ENCODE results near the gene TMEM45B. TPM values are rescaled to one million over a fixed set of nuclear protein-coding genes. Genes with fewer than 3 reads are reported as not detected.
"Not testable (repeated sequence)": the region's sequence is repeated elsewhere in the genome, so short reads cannot be mapped to it uniquely, and the experiment has no call there.

TMEM45B gene
- total RNA-seq, 1 donor from 2014 or later, result 28.2 TPM

- DNase-seq (ENCODE audit: extremely low spot score, unreplicated experiment), result no peak
- peaks cover 8% of the 10 kb centered on the region for H3K9me3 Mint-ChIP-seq
- H3K36me3 Mint-ChIP-seq, result no peaks in the 10 kb centered on the region
- no peak overlapping the region for H3K4me3 Mint-ChIP-seq
- peaks cover 3% of the 10 kb centered on the region for H3K27me3 Mint-ChIP-seq
- no peaks in the 10 kb centered on the region for H3K4me1 Mint-ChIP-seq (ENCODE audit: unreplicated experiment)
- TF ChIP-seq, protein P1, sequence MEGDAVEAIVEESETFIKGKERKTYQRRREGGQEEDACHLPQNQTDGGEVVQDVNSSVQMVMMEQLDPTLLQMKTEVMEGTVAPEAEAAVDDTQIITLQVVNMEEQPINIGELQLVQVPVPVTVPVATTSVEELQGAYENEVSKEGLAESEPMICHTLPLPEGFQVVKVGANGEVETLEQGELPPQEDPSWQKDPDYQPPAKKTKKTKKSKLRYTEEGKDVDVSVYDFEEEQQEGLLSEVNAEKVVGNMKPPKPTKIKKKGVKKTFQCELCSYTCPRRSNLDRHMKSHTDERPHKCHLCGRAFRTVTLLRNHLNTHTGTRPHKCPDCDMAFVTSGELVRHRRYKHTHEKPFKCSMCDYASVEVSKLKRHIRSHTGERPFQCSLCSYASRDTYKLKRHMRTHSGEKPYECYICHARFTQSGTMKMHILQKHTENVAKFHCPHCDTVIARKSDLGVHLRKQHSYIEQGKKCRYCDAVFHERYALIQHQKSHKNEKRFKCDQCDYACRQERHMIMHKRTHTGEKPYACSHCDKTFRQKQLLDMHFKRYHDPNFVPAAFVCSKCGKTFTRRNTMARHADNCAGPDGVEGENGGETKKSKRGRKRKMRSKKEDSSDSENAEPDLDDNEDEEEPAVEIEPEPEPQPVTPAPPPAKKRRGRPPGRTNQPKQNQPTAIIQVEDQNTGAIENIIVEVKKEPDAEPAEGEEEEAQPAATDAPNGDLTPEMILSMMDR (conservative IDR thresholded peaks at IDR 0.05), result no peak
- H3K27ac Mint-ChIP-seq, result no peak overlapping the region
Measured at GRCh38 chr11:129798212-129798611, 17.4 kb upstream of the TMEM45B start.

DNA sequence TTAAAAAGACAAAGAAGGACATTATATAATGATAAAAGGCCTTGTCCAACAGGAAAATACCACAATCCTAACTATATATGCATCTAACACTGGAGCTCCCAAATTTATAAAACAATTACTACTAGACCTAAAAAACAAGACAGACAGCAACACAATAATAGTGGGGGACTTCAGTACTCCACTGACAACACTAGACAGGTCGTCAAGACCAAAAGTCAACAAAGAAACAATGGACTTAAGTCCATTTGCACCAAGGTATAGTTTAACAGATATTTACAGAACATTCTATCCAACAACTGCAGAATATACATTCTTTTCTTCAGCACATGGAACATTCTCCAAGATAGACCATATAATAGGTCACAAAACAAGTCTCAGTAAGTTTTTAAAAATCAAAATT is 15.5 kb upstream of the TMEM45B start:
- not testable (repeated sequence) for H3K36me3 Mint-ChIP-seq; H3K27ac Mint-ChIP-seq; H3K4me1 Mint-ChIP-seq (ENCODE audit: unreplicated experiment); DNase-seq (ENCODE audit: extremely low spot score, unreplicated experiment); H3K27me3 Mint-ChIP-seq; H3K4me3 Mint-ChIP-seq
- H3K9me3 Mint-ChIP-seq, result peaks cover 18% of the 10 kb centered on the region

GRCh38 chr11:129800655-129801054 is 15.0 kb upstream of the TMEM45B start:
- Mint-ChIP-seq H3K27ac (no peak overlapping the region), H3K27me3 (peaks cover 11% of the 10 kb centered on the region), H3K4me3 (no peak overlapping the region), H3K9me3 (peaks cover 19% of the 10 kb centered on the region), H3K36me3 (no peaks in the 10 kb centered on the region), H3K4me1 (ENCODE audit: unreplicated experiment) (no peaks in the 10 kb centered on the region)
- no peak for DNase-seq (ENCODE audit: extremely low spot score, unreplicated experiment)
- TF ChIP-seq, protein P1 (conservative IDR thresholded peaks at IDR 0.05), result no peak

DNA sequence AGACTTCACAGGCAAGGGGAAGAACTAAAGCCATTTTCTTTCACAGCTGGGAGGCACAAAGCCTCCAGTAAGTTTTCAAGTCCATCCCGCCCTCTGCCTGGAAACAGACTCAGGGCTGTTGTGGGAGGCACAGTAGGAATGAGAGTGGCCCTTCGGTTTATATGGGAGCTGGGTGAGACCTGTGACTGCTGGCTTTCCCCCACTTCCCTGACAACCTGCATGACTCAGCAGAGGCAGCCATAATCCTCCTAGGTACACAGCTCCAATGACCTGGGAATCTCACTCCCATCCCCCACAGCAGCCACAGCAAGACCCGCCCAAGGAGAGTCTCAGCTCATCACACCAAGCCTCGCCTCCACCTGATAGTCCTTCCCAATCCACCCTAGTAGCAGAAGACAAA is 12.1 kb upstream of the TMEM45B start:
- Mint-ChIP-seq H3K9me3 (peaks cover 15% of the 10 kb centered on the region), H3K36me3 (no peaks in the 10 kb centered on the region), H3K4me1 (ENCODE audit: unreplicated experiment) (no peaks in the 10 kb centered on the region), H3K27ac (peak overlapping the region; percentile 40), H3K4me3 (no peak overlapping the region), H3K27me3 (peaks cover 32% of the 10 kb centered on the region)
- no peak for DNase-seq (ENCODE audit: extremely low spot score, unreplicated experiment)
- TF ChIP-seq, protein P1 (conservative IDR thresholded peaks at IDR 0.05), result no peak

GRCh38 chr11:129804012-129804411 is 11.6 kb upstream of the TMEM45B start:
- H3K36me3 Mint-ChIP-seq, result no peaks in the 10 kb centered on the region
- peak overlapping the region; percentile 40 for H3K27ac Mint-ChIP-seq
- no peak overlapping the region for H3K4me3 Mint-ChIP-seq
- peaks cover 15% of the 10 kb centered on the region for H3K9me3 Mint-ChIP-seq
- no peaks in the 10 kb centered on the region for H3K4me1 Mint-ChIP-seq (ENCODE audit: unreplicated experiment)
- H3K27me3 Mint-ChIP-seq, result peaks cover 32% of the 10 kb centered on the region
- TF ChIP-seq, protein P1 (conservative IDR thresholded peaks at IDR 0.05), result no peak
- no peak for DNase-seq (ENCODE audit: extremely low spot score, unreplicated experiment)

DNA sequence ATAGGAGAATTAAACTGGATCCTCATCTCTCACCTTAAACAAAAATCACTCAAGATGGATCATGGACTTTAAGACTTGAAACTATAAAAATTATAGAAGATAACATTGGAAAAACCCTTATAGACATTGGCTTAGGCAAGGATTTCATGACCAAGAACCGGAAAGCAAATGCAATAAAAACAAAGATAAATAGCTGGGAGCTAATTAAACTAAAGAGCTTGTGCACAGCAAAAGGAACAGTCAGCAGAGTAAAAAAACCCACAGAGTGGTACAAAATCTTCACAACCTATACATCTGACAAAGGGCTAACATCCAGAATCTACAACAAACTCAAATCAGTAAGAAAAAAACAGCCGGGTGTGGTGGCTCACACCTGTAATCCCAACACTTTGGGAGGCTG is 7.4 kb upstream of the TMEM45B start:
- H3K27ac Mint-ChIP-seq; H3K36me3 Mint-ChIP-seq; DNase-seq (ENCODE audit: extremely low spot score, unreplicated experiment); H3K4me1 Mint-ChIP-seq (ENCODE audit: unreplicated experiment); H3K4me3 Mint-ChIP-seq: not testable (repeated sequence)
- H3K9me3 Mint-ChIP-seq, result peaks cover 15% of the 10 kb centered on the region
- H3K27me3 Mint-ChIP-seq, result peaks cover 60% of the 10 kb centered on the region

DNA sequence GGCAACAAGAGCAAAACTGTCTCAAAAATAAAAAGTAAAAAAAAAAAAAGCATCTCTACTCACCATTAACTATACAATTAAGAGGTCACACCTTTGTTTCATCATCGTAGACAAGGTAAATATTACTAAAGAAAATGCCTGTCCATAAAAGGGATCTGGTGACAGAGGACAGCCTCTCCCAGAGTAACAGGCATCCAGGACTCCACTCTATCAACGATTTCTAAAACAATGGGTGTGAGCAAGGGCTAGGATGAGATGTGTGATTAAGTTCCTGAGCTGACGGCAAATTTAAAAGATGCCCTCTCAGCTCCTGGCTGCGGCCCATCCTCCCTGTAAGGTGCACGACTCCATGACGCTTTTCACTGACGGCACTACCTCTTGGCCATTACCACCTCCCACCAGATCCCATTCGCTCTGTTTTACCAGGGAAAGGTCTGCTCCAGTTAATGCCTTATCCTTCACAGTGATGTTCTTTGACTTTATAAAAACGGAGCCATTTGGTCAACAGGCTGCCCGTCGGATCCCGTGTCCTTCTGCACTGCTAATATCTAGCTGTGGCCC is 2.3 kb upstream of the TMEM45B start:
- H3K4me1 Mint-ChIP-seq (ENCODE audit: unreplicated experiment), result peaks cover 4% of the 10 kb centered on the region
- TF ChIP-seq, protein P1 (conservative IDR thresholded peaks at IDR 0.05), result no peak
- H3K27ac Mint-ChIP-seq, result no peak overlapping the region
- no peaks in the 10 kb centered on the region for H3K36me3 Mint-ChIP-seq
- DNase-seq (ENCODE audit: extremely low spot score, unreplicated experiment), result no peak
- no peak overlapping the region for H3K4me3 Mint-ChIP-seq
- peaks cover 73% of the 10 kb centered on the region for H3K27me3 Mint-ChIP-seq
- H3K9me3 Mint-ChIP-seq, result no peaks in the 10 kb centered on the region
